Fibroblast of lung (primary cell): Measurements from ENCODE around the gene DHX32. TPM values are rescaled to one million over a fixed set of nuclear protein-coding genes. Genes with fewer than 3 reads are reported as not detected.
"Not testable (repeated sequence)": the region's sequence is repeated elsewhere in the genome, so short reads cannot be mapped to it uniquely, and the experiment has no call there.

ENCODE experiments used
- DNase-seq, 2 donors: peaks; one replicate each; pipeline versions ENCODE4 v3.0.0 to v3.0.0-alpha.2; 2010; ENCODE audit warnings: low read depth in 2 of 2
- H2AFZ ChIP-seq: 2 replicates; pipeline ENCODE4 v1.5.1; 2012; ENCODE audit warnings: low read length, control low read depth, inconsistent platforms
- H3K27ac ChIP-seq: 2 replicates; pipeline ENCODE4 v1.5.1; 2011; ENCODE audit warnings: low read length, control low read depth; ENCODE audit not compliant: insufficient read depth
- H3K27me3 ChIP-seq: 2 replicates; pipeline ENCODE4 v1.5.1; 2011; ENCODE audit warnings: mild to moderate bottlenecking, low read length; ENCODE audit not compliant: control insufficient read depth, insufficient read depth
- H3K36me3 ChIP-seq: 2 replicates; pipeline ENCODE4 v1.5.1; 2011; ENCODE audit warnings: low read length; ENCODE audit not compliant: control insufficient read depth, insufficient read depth
- H3K4me1 ChIP-seq: 2 replicates; pipeline ENCODE4 v1.5.1; 2011; ENCODE audit warnings: low read length; ENCODE audit not compliant: control insufficient read depth, insufficient read depth; ENCODE audit errors: extremely low read depth
- H3K4me2 ChIP-seq: 2 replicates; pipeline ENCODE4 v1.5.1; 2011; ENCODE audit warnings: low read length, control low read depth; ENCODE audit not compliant: insufficient read depth; ENCODE audit errors: extremely low read depth
- H3K4me3 ChIP-seq, 4 experiments: fragments of 200-600 bp in 1 of 4; sonication (generic) in 1 of 4; replicated peaks in 1 of 4; 2 replicates each; pipeline ENCODE4 v1.5.1; 2011 to 2016; ENCODE audit warnings: low read length in 4 of 4, low read depth in 3 of 4, mild to moderate bottlenecking in 3 of 4, control low read depth in 2 of 4, inconsistent platforms in 1 of 4, mixed read lengths in 1 of 4; ENCODE audit not compliant: insufficient read depth in 1 of 4; ENCODE audit errors: control extremely low read depth in 1 of 4
- H3K79me2 ChIP-seq: 2 replicates; pipeline ENCODE4 v1.5.1; 2012; ENCODE audit warnings: mild to moderate bottlenecking, low read length, inconsistent platforms; ENCODE audit not compliant: control insufficient read depth, insufficient read depth
- H3K9ac ChIP-seq: 2 replicates; pipeline ENCODE4 v1.5.1; 2011; ENCODE audit warnings: mild to moderate bottlenecking, low read length, control low read depth; ENCODE audit not compliant: insufficient read depth
- H3K9me3 ChIP-seq: 2 replicates; pipeline ENCODE4 v1.5.1; 2012; ENCODE audit warnings: low read depth, low read length; ENCODE audit not compliant: control insufficient read depth, insufficient read depth
- H4K20me1 ChIP-seq: 2 replicates; pipeline ENCODE4 v1.5.1; 2011; ENCODE audit warnings: low read length; ENCODE audit not compliant: control insufficient read depth, insufficient read depth; ENCODE audit errors: extremely low read depth
- EZH2 ChIP-seq: IDR thresholded peaks from 2 replicates; pipeline ENCODE4 v1.5.1; 2012; ENCODE audit warnings: low read length, control low read depth, mild to moderate bottlenecking; ENCODE audit errors: missing control alignments
- polyA plus RNA-seq, 2 donors: library from polyadenylated mRNA; depleted of rRNA in 1 of 2; stranded (reverse) in 1 of 2; unstranded in 1 of 2; fragments of >200 nt; gene quantifications; 2 replicates each; pipeline ENCODE4 v1.2.1, GENCODE V29; 2011 to 2012; ENCODE audit warnings: missing spikeins in 1 of 2
- total RNA-seq: library from RNA; depleted of rRNA; stranded (reverse); fragments of >200 nt; gene quantifications from 2 replicates; pipeline ENCODE4 v1.2.1, GENCODE V29; 2014
- TF ChIP-seq, protein P1 (sequence below), 2 donors: IDR thresholded peaks in 1 of 2; conservative IDR thresholded peaks in 1 of 2; 1 replicate in 1 of 2; 2 replicates in 1 of 2; pipeline ENCODE4 v1.5.1; 2011 to 2012; ENCODE audit warnings: low read length in 2 of 2, control low read depth in 1 of 2, inconsistent platforms in 1 of 2, low read depth in 1 of 2, mild to moderate bottlenecking in 1 of 2

Gene DHX32
- total and polyA plus RNA-seq, 2 donors (not counting 1 experiment from before 2014, with no cell fraction given): 31.1 to 33.7 TPM

GRCh38 chr10:125926247-125926646 lies 45.2 kb upstream of the DHX32 start:
- Histone ChIP-seq H4K20me1 (no peaks in the 10 kb centered on the region), H3K36me3 (no peaks in the 10 kb centered on the region), H3K27ac (no peak overlapping the region), H3K4me1 (no peaks in the 10 kb centered on the region), H3K9me3 (no peaks in the 10 kb centered on the region), H3K27me3 (no peaks in the 10 kb centered on the region), H3K4me3 (no peak overlapping the region), H3K4me2 (no peak overlapping the region), H3K79me2 (no peaks in the 10 kb centered on the region), H3K9ac (no peak overlapping the region), H2AFZ (no peak overlapping the region)
- TF ChIP-seq EZH2: no peak
- TF ChIP-seq, protein P1, sequence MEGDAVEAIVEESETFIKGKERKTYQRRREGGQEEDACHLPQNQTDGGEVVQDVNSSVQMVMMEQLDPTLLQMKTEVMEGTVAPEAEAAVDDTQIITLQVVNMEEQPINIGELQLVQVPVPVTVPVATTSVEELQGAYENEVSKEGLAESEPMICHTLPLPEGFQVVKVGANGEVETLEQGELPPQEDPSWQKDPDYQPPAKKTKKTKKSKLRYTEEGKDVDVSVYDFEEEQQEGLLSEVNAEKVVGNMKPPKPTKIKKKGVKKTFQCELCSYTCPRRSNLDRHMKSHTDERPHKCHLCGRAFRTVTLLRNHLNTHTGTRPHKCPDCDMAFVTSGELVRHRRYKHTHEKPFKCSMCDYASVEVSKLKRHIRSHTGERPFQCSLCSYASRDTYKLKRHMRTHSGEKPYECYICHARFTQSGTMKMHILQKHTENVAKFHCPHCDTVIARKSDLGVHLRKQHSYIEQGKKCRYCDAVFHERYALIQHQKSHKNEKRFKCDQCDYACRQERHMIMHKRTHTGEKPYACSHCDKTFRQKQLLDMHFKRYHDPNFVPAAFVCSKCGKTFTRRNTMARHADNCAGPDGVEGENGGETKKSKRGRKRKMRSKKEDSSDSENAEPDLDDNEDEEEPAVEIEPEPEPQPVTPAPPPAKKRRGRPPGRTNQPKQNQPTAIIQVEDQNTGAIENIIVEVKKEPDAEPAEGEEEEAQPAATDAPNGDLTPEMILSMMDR (conservative IDR thresholded peaks at IDR 0.05 in 1 of 2, IDR thresholded peaks at IDR 0.05 in 1 of 2; ENCODE audit: low read depth in 1 of 2, low read length in 2 of 2): no peak
- DNase-seq: no peak

DNA sequence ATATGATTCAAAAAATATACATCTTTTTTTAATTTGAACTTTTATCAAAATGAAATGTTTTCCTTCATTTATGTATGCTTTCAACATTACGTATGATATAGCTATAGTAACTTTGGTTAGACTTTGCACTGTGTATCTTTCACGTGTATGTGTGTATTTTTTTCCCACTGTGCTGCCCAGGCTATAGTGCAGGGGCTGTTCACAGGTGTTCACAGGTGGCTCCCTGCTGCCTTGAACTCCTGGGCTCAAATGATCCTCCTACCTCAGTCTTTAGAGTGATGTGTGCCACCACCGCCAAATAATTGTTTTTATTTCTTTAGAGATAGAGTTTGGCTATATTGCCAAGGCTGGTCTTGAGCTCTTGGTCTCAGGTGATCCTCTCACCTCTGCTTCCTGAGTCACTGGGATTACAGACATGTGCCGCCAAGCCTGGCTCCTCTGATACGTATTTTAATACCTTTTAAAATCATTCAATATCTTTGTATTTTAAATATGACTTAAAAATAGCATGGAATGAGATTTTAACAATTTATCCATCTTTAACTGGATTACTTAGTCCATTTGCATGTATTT lies 44.3 kb upstream of the DHX32 start:
- Histone ChIP-seq H3K79me2 (no peaks in the 10 kb centered on the region), H3K4me3 (no peak overlapping the region), H2AFZ (no peak overlapping the region), H3K36me3 (no peaks in the 10 kb centered on the region), H3K4me2 (no peak overlapping the region), H3K27me3 (no peaks in the 10 kb centered on the region), H3K9ac (no peak overlapping the region), H3K9me3 (no peaks in the 10 kb centered on the region), H3K27ac (no peak overlapping the region), H4K20me1 (no peaks in the 10 kb centered on the region), H3K4me1 (no peaks in the 10 kb centered on the region)
- no peak for TF ChIP-seq EZH2
- TF ChIP-seq, protein P1 (conservative IDR thresholded peaks at IDR 0.05 in 1 of 2, IDR thresholded peaks at IDR 0.05 in 1 of 2; ENCODE audit: low read depth in 1 of 2, low read length in 2 of 2): no peak
- DNase-seq: no peak

DNA sequence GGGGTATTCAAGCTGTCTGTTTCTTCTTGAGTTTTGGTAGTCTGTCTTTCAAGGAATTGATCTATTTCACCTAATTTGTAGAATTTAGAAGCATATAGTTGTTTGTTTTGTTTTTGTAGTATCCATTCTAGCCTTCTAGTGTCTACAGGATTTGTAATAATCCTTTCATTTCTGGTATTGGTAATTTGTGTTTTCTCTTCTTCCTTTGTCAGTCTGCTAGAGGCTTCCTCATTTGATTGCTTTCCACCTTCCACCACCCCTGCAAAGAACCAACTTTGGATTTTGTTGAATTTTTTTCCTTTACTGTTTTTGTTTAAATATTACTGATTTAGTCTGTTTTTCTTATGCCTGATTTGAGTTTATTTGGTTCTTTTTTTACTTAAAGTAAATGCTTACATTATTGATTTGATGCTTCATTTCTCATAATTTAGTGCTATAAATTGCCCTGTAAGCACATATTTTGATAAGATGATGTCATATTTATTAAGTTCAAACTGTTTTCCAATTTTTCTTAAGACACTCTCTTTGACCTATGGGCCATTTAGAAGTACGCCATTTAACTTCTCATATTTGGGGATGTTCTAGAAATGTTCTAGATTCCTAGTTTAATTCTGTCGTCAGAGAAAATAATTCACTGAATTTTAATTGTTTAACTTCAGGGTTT lies 40.7 kb upstream of the DHX32 start:
- H3K36me3 ChIP-seq, H3K4me3 ChIP-seq, H3K79me2 ChIP-seq, H3K27me3 ChIP-seq, H3K4me2 ChIP-seq, H3K27ac ChIP-seq, H3K4me1 ChIP-seq, H3K9ac ChIP-seq, H4K20me1 ChIP-seq, H3K9me3 ChIP-seq, H2AFZ ChIP-seq, DNase-seq: not testable (repeated sequence)

- not testable (repeated sequence) for H3K79me2 ChIP-seq, H3K4me1 ChIP-seq, H3K9ac ChIP-seq, H4K20me1 ChIP-seq, H3K4me3 ChIP-seq, H3K36me3 ChIP-seq, H3K27me3 ChIP-seq, H3K9me3 ChIP-seq, H3K4me2 ChIP-seq, H3K27ac ChIP-seq, DNase-seq, H2AFZ ChIP-seq
Observed at GRCh38 chr10:125917704-125918361, 36.7 kb upstream of the DHX32 start.
